Measurements from ENCODE around the gene LRP5.
"Not testable (repeated sequence)": the region's sequence is repeated elsewhere in the genome, so short reads cannot be mapped to it uniquely, and the experiment has no call there.

GRCh38 chr11:68400584-68400983, 88.2 kb downstream of the LRP5 start:
- not testable (repeated sequence) for TF ChIP-seq CTCF, POLR2A (IDR thresholded peaks at IDR 0.05)
